Endothelial cell (in vitro differentiated cells): ENCODE results near the gene WWP2. TPM values are rescaled to one million over a fixed set of nuclear protein-coding genes. Genes with fewer than 3 reads are reported as not detected.
A peak's percentile ranks its signal among the peaks of the same experiment; 100 is the strongest.

Experiments used
- DNase-seq: peaks from one replicate; pipeline ENCODE4 v3.0.0; 2021; ENCODE audit warnings: low spot score
- H3K27ac Mint-ChIP-seq: one replicate; pipeline ENCODE4 v1.8.0; 2021; ENCODE audit warnings: mixed read lengths, inconsistent platforms; ENCODE audit not compliant: unreplicated experiment
- H3K27me3 Mint-ChIP-seq: one replicate; pipeline ENCODE4 v1.8.0; 2021; ENCODE audit warnings: mild to moderate bottlenecking, moderate library complexity, mixed read lengths, inconsistent platforms; ENCODE audit not compliant: unreplicated experiment
- H3K36me3 Mint-ChIP-seq: one replicate; pipeline ENCODE4 v1.8.0; 2021; ENCODE audit warnings: mild to moderate bottlenecking, low read depth, mixed read lengths, inconsistent platforms; ENCODE audit not compliant: unreplicated experiment
- H3K4me1 Mint-ChIP-seq: one replicate; pipeline ENCODE4 v1.8.0; 2021; ENCODE audit warnings: mild to moderate bottlenecking, mixed read lengths, inconsistent platforms; ENCODE audit not compliant: unreplicated experiment
- H3K4me3 Mint-ChIP-seq: one replicate; pipeline ENCODE4 v1.8.0; 2021; ENCODE audit warnings: mild to moderate bottlenecking, mixed read lengths, inconsistent platforms; ENCODE audit not compliant: unreplicated experiment
- H3K9me3 Mint-ChIP-seq: one replicate; pipeline ENCODE4 v1.8.0; 2021; ENCODE audit warnings: mixed read lengths, inconsistent platforms; ENCODE audit not compliant: unreplicated experiment
- total RNA-seq: library from RNA; stranded (reverse); fragmentation: NEBNext Ultra II Directional; extraction: Animal tissue kit (Norgen Biotek cat#: 25700); gene quantifications from one replicate; pipeline ENCODE4 v1.2.1, GENCODE V29; 2021; ENCODE audit not compliant: unreplicated experiment
- TF ChIP-seq, protein P1 (sequence below): fragments of 200-600 bp; sonication (generic); IDR thresholded peaks from one replicate; pipeline ENCODE4 v1.5.0; 2021; ENCODE audit warnings: antibody characterized with exemption; ENCODE audit not compliant: unreplicated experiment

The WWP2 gene
- total RNA-seq, 1 donor from 2014 or later = 35.3 TPM

DNA sequence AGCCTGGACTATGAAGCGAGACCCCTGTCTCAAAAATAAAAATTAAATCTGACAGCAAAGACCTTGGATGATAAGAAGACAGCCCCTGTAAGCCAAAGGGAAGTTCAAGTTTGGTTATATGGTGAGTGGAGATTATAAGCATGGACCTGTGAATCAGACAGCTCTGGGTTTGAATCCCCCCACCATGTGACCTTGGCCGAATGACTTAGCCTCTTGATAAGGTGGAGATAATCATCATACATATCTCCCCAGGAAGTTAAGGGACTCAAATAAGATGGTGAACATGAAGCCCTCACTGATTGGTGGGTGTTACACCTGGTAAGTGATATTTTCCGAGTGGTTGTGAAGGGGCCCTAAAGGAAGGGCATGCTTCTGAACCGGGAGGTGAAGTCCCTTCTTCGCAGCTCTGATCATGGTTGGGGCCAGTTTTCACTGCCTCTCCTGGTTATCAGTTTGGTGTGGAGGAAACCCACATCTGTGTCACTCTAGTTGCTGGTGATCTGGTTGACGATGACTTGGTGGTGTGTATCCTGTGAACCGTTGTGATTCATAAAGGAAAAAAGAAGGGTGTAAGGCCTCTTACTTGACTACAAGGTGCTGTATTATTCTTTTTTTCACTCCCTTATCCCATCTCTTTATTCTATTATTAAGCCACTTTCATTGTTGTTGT is 127.3 kb downstream of the WWP2 start:
- no peaks in the 10 kb centered on the region for H3K9me3 Mint-ChIP-seq
- peaks cover 15% of the 10 kb centered on the region for H3K4me1 Mint-ChIP-seq
- peaks cover 4% of the 10 kb centered on the region for H3K27me3 Mint-ChIP-seq
- no peak overlapping the region for H3K4me3 Mint-ChIP-seq
- DNase-seq = no peak
- H3K36me3 Mint-ChIP-seq = peaks cover 22% of the 10 kb centered on the region
- TF ChIP-seq, protein P1, sequence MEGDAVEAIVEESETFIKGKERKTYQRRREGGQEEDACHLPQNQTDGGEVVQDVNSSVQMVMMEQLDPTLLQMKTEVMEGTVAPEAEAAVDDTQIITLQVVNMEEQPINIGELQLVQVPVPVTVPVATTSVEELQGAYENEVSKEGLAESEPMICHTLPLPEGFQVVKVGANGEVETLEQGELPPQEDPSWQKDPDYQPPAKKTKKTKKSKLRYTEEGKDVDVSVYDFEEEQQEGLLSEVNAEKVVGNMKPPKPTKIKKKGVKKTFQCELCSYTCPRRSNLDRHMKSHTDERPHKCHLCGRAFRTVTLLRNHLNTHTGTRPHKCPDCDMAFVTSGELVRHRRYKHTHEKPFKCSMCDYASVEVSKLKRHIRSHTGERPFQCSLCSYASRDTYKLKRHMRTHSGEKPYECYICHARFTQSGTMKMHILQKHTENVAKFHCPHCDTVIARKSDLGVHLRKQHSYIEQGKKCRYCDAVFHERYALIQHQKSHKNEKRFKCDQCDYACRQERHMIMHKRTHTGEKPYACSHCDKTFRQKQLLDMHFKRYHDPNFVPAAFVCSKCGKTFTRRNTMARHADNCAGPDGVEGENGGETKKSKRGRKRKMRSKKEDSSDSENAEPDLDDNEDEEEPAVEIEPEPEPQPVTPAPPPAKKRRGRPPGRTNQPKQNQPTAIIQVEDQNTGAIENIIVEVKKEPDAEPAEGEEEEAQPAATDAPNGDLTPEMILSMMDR = no peak
- peak overlapping the region; percentile 13 for H3K27ac Mint-ChIP-seq

DNA sequence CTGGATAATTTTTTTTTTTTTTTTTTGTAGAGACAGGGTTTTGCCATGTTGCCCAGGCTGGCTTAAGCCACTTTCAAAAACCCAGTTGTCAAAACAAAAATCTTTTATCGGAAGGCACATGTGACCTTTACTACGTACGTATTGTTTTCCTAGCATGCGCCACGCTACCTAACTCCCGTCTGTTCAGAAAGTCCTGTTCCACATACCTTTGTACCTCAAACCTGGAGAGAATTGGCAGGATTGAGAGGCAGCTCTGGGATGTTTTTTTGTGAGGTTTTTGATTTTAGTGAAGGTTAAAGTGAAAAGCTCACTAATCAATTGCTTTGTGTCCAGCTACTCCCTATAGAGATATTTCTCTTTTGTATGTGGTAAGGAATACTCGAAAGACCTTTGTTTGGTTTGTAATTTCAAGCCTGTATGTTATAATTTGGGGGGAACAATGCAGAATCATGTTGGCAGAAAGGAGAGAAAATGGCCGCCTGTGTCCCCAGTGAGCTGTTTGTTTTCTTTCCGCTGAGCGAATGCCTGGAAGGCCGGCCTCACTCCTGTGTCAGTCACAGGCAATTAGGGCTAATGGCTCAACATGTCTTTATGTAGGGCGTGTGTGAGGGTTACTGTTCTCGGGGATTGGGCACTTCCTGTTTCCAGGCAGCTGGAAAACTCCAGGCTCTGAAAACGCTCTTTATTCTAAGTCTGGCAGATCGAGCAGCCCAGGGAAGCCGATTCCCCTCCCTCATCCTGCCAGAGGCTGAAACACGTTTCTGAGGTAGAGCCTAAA is 128.2 kb downstream of the WWP2 start:
- Mint-ChIP-seq H3K27me3 (peaks cover 5% of the 10 kb centered on the region), H3K36me3 (peaks cover 18% of the 10 kb centered on the region), H3K27ac (peak overlapping the region; percentile 94), H3K4me3 (peak overlapping the region; percentile 66), H3K9me3 (no peaks in the 10 kb centered on the region), H3K4me1 (peaks cover 15% of the 10 kb centered on the region)
- TF ChIP-seq, protein P1 = no peak
- peak; percentile 37 for DNase-seq

DNA sequence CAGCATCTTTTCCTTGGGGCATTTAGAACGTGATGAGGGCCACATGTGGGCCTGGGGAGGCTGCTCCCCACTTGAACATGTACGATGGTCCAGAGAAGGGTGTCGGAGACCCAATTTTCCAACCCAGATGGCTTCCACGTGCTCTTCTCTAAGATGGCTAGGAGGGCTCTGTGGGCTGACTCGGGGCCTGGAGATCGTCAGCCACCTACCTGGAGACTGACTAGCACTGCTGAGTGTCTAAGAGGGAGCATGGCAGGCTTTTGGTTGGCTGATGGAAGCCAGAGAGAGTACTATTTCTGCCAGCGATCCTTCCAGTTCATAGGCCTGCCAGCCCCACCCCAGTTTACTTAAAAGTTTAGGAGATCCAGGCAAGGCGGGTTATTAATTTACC is 128.8 kb downstream of the WWP2 start:
- H3K27ac Mint-ChIP-seq = peak overlapping the region; percentile 94
- TF ChIP-seq, protein P1 = no peak
- H3K27me3 Mint-ChIP-seq = peaks cover 5% of the 10 kb centered on the region
- no peak for DNase-seq
- H3K4me1 Mint-ChIP-seq = peaks cover 15% of the 10 kb centered on the region
- H3K9me3 Mint-ChIP-seq = no peaks in the 10 kb centered on the region
- H3K36me3 Mint-ChIP-seq = peaks cover 18% of the 10 kb centered on the region
- no peak overlapping the region for H3K4me3 Mint-ChIP-seq

DNA sequence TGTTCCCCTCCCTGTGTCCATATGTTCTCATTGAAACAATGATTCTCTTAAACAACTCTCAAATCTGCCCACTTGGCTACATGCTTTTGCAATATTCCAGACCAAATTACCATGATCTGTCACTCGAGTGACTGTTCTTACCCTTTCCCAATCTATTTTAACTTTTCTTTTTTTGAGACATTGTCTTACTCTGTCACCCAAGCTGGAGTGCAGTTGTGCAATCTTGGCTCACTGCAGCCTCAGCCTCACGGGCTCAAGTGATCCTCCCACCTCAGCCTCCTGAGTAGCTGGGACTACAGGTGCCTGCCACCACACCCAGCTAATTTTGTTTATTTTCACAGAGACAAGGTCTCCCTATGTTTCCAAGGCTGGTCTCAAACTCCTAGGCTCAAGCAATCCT is 130.2 kb downstream of the WWP2 start:
- no peaks in the 10 kb centered on the region for H3K9me3 Mint-ChIP-seq
- TF ChIP-seq, protein P1 = no peak
- H3K4me3 Mint-ChIP-seq = no peak overlapping the region
- peaks cover 15% of the 10 kb centered on the region for H3K4me1 Mint-ChIP-seq
- H3K27me3 Mint-ChIP-seq = peaks cover 5% of the 10 kb centered on the region
- H3K36me3 Mint-ChIP-seq = peaks cover 18% of the 10 kb centered on the region
- no peak for DNase-seq
- H3K27ac Mint-ChIP-seq = no peak overlapping the region

DNA sequence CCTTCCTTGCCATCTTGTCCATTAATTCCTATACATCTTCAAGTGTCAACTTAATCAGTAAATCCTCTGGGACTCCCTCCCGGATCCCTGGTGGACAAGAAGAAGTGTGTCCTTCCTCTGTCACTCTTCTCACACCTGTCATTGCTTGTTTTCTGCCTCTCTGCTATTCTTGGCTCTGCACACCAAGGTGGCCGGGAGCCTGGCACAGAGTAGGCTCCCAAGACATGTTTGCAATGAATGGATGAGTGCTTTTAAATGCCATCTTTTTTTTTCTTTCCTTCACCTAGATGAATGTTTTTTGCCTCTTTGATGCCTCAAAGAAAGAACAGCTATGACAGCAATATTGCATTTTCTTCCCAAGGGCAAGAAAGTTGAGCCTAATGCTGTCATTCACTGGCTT is 131.0 kb downstream of the WWP2 start:
- Mint-ChIP-seq H3K4me3 (no peak overlapping the region), H3K27ac (no peak overlapping the region), H3K9me3 (no peaks in the 10 kb centered on the region), H3K36me3 (peaks cover 16% of the 10 kb centered on the region), H3K4me1 (peaks cover 15% of the 10 kb centered on the region), H3K27me3 (peaks cover 5% of the 10 kb centered on the region)
- TF ChIP-seq, protein P1 = no peak
- no peak for DNase-seq
